ENCODE measurements around the gene NPEPPS. TPM values are rescaled to one million over a fixed set of nuclear protein-coding genes. Genes with fewer than 3 reads are reported as not detected.

NPEPPS gene
- total RNA-seq, 4 donors from 2014 or later, result 79.3 to 116 (median 110) TPM

Small RNA genes within 50 kb of the gene (small RNA-seq; reads per million reads assigned to genes)
- 0 reads per million in 4 donors for gene RF00019

Other genes starting within 250 kb of the NPEPPS start
- 10 to 100 TPM in 1 of 4 donors, 1 to 10 TPM in 3; 7.0 to 14.5 (median 8.6) TPM for gene EFCAB13, start 207.2 kb upstream of the NPEPPS start, total RNA-seq
- 100 to 1,000 TPM; 192 to 215 (median 211) TPM for gene KPNB1, start 118.8 kb downstream of the NPEPPS start, total RNA-seq
- 10 to 100 TPM; 13.9 to 25.1 (median 18.0) TPM for gene TBKBP1, start 163.1 kb downstream of the NPEPPS start, total RNA-seq
- gene TBX21, start 202.1 kb downstream of the NPEPPS start, total RNA-seq, result 1 to 10 TPM in 1 of 4 donors, under 1 TPM in 1, not detected in 2; 0.94 to 1.1 TPM